Brain pericyte (primary cell): ENCODE data around the gene USH1C.

Source experiments
- DNase-seq: peaks from one replicate; pipeline ENCODE4 v3.0.0-alpha.2; 2012; ENCODE audit warnings: low read depth, low spot score

The USH1C gene

DNA sequence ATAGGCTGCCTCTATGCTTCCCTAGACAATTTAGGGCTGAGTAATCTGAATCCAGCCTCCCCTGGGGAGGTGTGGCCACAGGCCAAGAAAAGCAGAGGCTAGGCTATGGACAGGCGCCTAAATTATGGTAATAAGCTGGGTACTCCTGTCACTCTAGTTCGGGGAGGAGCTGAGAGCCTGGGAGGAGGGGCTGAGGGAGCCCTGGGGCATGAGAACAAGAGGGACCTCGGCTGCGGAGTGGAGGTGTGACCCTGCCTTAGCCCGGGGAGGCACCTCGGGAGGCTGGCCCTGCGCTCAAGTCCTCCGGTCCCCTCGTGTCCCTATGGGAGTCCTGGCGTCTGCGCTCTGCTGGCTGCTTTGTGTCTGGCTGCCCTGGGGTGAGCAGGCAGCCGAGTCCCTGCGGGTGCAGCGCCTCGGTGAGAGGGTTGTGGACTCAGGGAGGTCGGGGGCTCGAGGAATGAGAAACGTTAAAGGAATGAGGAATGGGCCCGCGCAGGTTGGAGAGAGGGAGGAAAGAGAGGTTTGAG lies 2.9 kb upstream of the USH1C start, which contains the start of gene OTOG:
TSS of gene OTOG (plus strand) at position 209 of the 527 bp plus-strand sequence. CDS start at position 323, 114 bp downstream.
- no peak for DNase-seq

- DNase-seq: no peak
Measured at GRCh38 chr11:17546240-17546639, 2.0 kb upstream of the USH1C start.

GRCh38 chr11:17543574-17544180 lies 539 bp downstream of the USH1C start:
- no peak for DNase-seq

DNA sequence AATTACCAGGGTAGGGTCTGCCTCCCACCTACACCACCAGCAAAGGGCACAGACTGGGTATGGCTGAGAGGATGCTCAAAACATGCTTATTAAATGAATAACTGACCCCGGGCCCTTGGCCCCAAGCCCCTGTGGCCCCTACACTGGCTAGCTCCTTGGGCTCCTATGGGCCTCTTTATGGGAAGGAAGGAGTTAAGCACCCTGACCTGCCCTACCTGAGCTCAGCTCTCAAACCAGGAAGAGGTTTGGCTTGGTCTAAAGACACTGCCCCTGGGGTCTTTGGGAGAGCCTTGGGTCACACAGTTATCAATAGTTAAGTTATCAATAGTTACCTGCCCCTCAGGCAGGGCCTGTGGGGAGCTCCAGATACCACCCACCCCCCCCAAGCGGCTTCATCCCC lies 1.2 kb downstream of the USH1C start:
- no peak for DNase-seq

DNA sequence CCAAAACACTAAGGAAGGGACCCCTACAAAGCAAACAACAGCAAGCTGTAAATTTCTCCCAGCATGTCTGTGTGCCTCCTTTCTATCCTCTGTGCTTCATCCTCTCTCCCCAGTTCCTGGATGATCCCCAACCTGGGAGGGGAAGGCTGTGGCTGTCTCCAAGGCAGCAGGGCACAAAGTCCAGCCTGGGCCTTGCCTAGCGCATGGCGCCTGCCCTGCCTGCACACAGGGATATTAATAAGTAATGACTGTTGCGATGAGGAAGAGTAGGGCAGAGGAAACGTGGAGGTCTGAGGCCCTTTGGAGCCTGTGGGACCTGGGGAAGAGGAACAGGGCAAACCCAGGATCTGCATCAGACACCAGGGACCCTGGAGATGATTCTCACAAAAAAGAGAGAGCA lies 2.0 kb downstream of the USH1C start:
- no peak for DNase-seq

DNA sequence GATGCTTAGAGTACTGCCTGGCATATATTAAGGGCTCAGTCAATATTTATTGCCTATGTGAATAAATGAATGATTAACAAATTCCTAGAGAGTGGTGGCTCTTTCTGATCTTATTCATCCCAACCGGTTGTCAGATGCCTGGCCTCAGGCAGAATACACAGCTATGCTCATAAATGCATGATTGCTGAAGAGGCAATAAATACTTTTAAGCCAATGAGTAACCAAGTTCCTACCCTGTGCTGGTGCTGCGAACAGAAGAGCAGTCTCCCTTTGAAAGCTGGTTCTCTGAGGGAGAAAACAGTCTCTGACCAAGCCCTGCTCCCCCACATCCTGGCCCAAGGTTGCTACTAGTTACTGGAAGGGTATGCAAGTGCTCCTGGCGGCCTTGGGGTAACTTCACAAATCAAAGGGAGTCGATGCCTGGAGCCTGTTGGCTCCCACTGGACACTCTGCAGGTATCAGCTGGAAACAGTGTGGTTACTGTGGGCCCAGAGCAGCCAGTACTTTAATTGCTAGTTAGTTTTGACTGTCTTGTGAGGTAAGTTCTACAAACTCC lies 2.8 kb downstream of the USH1C start:
- DNase-seq: no peak

GRCh38 chr11:17540807-17541206 lies 3.4 kb downstream of the USH1C start:
- no peak for DNase-seq

DNA sequence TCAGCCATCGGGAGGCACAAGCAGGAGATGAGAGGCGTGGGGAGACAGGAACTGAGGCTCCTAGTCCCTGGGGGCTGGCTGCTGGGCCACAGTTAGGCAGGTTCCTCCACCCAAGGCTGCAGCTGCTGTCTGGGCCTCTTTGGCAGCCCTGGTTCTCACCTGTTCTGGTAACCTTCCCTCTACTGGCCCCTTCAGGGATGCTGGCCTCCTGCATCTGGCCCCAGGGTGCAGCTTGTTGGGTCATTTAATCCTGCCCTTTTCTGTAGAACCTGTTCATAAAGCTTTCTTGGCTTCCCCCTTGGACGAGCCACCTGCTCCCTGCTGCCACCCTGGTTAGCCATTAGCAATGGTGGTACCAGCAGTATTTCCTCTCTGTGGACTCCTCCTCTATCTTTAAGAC lies 5.5 kb downstream of the USH1C start:
- DNase-seq: no peak

GRCh38 chr11:17538054-17538453 lies 6.2 kb downstream of the USH1C start:
- DNase-seq: no peak

- DNase-seq: no peak
Measured at GRCh38 chr11:17537261-17537660, 7.0 kb downstream of the USH1C start.

GRCh38 chr11:17535488-17535887 lies 8.7 kb downstream of the USH1C start:
- DNase-seq: no peak

GRCh38 chr11:17533778-17534415 lies 10.3 kb downstream of the USH1C start:
- no peak for DNase-seq

DNA sequence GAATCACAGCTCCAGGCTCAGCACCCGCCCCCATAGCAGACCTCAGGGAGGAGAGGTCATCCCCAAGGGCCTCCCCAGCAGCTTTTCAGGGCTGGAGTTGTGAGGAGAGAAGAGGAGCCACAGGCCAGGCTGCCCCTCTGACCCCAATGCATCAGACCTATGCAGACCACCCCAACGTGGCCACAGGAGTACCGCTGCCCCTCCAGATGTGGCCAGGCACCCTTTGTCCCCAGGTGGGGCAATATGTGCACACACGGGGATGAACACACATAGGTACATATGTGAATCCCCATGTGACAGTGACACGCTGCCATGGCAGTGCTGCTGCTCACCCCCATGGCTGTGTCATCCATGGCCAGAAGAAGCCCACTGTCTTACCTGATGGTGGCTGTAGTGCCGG lies 10.9 kb downstream of the USH1C start:
- no peak for DNase-seq

DNA sequence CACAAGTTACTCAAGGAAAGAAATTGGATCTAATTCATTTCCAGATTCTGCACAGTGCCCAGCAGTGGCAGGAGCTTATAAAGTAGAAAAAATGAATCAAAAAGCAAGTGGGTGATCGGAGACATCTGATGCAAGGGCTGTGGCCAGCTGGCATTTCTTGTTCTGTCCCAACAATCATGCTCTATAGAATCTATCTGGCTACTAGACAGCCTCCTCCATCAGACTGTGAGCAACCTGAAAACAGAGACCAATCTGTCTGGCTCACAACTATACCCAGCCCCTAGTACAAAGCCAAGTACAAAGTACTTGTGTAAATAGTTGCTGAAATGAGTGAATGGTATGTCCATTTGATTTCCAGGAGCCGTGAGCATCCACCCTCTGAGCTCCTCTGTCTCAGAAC lies 11.4 kb downstream of the USH1C start:
- DNase-seq: no peak

GRCh38 chr11:17531636-17532113 lies 12.5 kb downstream of the USH1C start:
- no peak for DNase-seq

- no peak for DNase-seq
Measured at GRCh38 chr11:17531071-17531600, 13.1 kb downstream of the USH1C start.

DNA sequence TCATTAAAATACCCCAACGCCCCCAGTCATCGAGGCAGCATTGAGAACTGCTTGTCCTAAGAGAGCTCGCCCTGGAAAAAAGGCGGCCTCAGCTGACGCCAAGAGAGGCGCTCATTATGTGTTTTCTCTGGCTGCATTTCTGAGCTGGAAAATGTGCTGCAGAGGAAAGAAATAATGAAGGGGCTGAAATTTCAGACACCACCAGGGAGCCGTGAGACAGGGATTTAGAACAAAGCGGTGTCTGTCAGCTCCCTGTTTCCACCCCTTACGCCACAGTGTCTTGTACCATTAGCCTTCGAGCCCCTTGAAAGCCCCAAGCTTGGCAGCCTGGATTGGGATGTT lies 14.4 kb downstream of the USH1C start:
- DNase-seq: no peak

GRCh38 chr11:17528906-17529843 lies 15.0 kb downstream of the USH1C start:
- no peak for DNase-seq

GRCh38 chr11:17528181-17528691 lies 16.0 kb downstream of the USH1C start:
- DNase-seq: no peak

GRCh38 chr11:17527628-17527995 lies 16.6 kb downstream of the USH1C start:
- DNase-seq: no peak

- no peak for DNase-seq
Measured at GRCh38 chr11:17526931-17527627, 17.1 kb downstream of the USH1C start.
